Activated CD8-positive, alpha-beta memory T cell treated with anti-CD3 and anti-CD28 coated beads for 4 hours (primary cell): Measurements from ENCODE around the gene CIAO3.

Experiments
- DNase-seq, 2 donors: peaks; one replicate each; pipeline ENCODE4 v3.0.0-alpha.2; 2020; ENCODE audit warnings: low read depth in 2 of 2

The CIAO3 gene

DNA sequence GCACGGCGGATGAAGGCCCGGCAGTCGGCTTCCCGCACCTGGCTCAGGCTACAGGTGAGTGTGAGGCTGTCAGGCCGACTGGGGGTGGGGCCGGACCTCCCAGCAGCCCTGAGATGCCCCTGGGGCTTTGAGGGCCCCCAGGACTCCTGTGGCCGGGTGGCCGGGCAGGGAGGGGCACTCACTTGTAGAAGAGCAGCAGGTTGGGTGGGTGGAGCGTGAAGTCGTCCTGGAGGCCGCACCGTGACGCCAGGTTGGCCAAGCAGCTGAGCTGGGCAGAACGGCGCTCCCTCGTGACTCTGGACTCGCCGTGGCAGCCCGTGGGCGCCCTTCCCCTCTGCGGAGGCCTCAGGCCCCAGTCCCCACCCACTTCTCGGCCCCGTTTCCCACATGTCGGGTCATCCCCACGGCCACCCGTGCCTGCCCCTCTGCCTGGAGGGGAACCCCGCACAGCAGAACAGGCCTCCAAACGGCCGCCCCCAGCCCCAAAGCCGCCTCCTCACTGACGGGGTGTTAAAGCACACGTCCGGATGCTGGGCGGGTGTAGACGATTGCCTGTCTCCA, 34.5 kb upstream of the CIAO3 start:
- no peak for DNase-seq

DNA sequence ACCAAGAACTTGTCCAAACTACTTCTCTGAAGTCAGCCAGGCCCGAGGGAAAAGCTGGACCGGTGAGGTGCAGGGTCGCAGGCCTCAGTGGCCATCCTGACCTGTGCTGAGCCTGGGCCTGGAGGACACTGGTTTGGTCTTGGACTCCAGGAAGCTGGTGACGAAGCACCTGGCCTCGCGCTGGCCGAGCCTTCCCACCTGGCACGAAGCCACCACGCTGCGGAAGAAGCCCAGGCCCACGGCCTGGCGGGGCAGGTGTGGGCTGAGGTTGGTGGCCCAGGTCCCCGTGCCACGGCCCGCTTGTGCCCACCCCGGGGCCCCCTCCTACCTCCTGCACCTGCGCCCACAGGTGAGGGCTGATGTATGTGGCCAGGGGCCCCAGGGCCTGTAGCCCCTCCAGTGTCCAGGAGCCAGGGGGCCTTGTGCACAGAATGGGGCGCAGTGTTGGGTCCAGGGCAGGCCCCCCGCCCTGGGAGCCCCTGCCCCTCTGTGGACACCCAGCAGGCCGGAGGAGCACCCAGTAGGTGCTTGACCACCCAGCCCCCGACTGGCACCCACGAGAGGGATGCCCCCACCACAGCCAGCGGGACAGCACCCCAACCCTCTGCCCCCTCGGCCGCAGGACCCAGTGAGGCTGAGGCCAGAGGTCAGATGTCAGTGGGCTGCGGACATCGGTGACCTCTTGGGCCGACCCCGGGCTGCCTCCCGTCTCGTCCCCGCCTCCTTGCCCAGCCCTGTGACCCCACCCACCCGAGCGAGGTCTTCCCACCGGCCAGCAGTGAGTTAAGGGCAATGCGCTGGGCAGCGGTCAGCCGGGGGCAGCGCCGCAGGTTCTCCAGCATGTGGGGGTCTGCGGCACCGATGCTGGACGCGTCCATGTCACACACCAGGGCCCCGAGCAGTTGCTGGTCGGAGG, 33.5 kb upstream of the CIAO3 start:
- no peak for DNase-seq

DNA sequence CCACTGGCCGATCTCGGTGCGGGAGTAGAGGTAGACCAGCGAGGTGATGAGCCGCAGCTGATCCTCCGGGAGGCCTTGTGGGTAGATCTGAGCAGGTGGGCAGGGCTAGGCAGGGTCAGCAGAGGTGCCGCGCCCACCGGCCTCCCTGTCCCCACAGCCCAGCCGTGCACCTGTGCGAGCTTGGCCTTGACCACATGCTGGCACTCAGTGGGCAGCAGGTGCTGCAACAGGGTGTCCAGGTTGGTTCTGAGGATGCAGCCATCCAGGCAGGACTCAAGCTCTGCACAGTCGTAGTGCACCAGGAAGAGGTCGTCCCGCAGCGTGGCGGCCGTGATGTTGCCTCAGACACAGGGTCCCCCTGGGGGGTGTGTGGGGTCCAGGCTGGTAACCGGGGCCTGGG, 32.2 kb upstream of the CIAO3 start:
- DNase-seq: no peak

DNA sequence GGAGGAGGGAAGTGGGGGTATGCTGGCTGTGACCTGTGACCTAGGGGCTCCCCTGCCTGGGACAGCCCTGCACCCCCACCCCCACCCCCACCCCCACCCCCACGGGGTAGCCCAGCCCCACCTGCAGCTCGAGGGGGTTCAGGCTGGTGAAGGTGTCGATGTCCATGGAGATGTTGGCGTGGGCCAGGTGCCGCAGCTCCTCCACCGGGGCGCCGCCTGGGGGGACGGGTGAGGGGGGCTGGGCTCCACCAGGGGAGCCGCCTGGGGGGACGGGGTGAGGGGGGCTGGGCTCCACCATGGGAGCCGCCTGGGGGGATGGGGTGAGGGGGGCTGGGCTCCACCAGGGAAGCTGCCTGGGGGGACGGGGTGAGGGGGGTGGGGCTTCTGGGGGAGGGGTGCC, 29.6 kb upstream of the CIAO3 start:
- DNase-seq: no peak

DNA sequence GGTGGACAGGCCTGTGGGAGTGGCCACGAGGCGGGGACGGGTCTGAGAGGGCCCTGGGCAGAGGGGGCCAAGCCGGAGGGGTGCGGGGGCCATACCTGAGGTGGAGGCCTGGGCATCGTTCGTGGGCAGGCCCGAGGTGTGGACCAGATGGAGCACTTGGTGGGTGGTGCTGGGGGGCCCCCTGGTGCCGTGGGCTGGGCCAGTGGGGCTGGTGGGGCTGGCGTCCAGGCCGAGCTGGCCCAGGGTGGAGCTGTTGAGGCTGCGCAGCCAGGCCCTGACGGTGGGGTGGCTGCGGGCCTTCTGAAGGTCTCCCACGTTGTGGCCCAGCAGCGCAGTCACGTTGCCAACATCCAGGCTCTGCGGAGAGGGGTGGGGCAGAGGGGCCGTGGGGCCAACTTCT, 29.1 kb upstream of the CIAO3 start:
- no peak for DNase-seq

DNA sequence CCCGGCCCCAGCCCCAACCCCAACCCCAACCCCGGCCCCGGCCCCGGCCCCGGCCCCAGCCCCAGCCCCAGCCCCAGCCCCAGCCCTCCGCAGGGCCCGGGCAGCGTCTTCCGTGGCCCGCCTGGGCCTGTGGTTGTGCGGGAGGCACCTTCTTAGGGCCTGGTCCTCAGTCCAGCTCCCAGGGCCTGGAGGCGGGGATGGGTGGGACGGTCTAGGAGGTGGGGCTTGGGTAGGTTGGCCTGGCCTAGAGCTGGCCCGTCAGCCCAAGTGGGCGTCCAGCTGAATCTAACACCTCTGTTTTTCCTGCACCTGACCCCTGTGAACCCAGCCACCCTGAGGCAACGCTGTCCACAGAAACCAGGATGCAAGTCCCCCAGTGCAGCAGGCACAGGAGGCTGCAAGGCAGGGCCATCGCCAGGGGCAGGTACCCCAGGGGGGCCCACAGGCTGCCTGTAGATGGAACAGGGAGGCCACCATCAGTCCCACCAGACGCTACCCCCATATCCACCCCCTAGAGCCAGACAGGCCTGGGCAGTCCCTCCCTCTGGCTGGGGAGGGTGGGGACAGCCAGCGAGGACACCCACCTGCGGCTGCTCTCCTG, 28.5 kb upstream of the CIAO3 start:
- no peak for DNase-seq

DNA sequence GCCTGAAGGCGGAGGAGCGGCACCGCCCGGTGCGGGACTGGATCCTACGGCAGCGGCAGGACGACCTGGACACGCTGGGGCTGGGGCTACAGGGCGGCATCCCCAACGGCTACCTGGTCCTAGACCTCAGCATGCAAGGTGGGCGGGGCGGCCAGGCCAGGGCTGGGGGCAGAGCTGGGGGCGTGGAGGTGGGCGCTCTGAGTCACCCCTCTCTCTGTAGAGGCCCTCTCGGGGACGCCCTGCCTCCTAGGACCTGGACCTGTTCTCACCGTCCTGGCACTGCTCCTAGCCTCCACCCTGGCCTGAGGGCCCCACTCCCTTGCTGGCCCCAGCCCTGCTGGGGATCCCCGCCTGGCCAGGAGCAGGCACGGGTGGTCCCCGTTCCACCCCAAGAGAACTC, 27.6 kb upstream of the CIAO3 start:
- DNase-seq: no peak

DNA sequence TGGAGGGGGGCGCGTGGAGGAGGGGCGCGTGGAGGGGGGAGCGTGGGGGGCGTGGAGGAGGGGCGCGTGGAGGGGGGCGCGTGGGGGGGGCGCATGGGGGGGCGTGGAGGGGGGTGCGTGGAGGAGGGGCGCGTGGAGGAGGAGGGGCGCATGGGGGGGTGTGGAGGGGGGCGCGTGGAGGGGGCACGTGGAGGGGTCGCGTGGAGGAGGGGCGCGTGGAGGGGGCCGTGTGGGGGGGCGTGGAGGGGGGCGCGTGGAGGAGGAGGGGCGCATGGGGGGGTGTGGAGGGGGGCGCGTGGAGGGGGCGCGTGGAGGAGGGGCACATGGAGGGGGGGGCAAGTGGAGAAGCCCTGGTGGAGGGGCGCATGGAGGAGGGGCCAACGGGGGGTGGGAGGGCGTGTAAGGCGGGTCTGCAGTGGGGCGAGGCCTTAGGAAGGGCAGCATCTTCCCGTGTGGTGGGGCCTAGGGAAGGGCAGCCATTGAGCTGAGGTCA, 27.0 kb upstream of the CIAO3 start:
- no peak for DNase-seq

DNA sequence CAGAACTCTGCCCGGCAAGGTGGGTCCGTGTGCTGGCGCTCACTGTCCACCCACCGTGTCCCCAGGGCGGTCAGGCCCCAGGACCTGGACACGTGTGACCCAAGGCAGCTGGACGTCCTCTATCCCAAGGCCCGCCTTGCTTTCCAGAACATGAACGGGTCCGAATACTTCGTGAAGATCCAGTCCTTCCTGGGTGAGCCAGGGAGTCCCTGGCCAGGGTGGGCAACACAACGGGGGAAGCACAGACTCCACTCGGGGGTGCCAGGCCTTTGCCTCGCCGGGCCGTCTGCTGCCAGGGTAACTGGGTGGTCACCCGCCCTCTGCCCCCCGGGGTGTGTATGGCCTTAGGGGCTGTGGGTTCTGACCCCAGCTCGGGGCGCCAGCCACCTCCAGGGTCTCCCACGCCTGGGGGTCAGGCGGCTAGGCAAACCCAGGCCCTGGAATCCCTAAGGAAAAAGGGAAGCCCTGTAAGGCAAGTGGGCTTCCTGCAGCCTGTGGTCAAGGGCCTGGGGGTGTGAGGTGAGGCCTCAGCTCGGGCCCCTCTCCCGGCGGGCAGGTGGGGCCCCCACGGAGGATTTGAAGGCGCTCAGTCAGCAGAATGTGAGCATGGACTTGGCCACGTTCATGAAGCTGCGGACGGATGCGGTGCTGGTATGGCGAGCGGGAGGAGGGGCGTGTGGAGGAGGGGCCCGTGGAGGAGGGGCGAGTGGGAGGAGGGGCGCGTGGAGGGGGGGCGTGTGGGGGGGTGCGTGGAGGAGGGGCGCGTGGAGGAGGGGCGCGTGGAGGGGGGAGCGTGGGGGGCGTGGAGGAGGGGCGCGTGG, 26.2 kb upstream of the CIAO3 start:
- DNase-seq: no peak

DNA sequence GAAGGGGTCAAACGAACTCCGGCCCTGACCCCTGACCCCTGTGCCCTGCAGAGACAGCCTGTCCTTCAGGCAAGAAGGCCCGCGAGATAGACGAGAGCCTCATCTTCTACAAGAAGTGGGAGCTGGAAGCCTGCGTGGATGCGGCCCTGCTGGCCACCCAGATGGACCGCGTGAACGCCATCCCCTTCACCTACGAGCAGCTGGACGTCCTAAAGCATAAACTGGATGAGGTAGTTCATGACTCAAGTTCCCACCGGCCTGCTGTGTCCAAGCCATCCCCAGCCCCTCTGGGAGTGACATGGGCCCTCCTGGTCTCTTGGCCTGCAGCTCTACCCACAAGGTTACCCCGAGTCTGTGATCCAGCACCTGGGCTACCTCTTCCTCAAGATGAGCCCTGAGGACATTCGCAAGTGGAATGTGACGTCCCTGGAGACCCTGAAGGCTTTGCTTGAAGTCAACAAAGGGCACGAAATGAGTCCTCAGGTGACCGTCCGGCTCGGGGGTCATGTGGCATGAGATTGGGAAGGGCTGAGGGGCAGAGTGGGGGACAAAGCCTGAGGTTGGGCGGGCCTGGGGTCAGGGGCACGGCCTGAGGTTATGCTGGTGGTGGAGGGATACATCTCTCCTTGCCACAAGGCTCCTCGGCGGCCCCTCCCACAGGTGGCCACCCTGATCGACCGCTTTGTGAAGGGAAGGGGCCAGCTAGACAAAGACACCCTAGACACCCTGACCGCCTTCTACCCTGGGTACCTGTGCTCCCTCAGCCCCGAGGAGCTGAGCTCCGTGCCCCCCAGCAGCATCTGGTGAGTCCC, 25.4 kb upstream of the CIAO3 start:
- no peak for DNase-seq

DNA sequence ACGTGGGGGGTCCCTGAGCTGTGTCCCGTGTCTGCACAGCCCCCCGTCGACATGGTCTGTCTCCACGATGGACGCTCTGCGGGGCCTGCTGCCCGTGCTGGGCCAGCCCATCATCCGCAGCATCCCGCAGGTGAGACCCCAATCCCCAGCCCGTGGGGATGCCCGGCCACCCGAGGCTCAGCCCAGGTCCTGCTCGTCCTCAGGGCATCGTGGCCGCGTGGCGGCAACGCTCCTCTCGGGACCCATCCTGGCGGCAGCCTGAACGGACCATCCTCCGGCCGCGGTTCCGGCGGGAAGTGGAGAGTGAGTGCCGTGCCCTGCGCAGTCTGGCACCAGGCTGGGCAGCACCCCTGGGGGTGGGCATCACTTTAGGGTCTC, 24.7 kb upstream of the CIAO3 start:
- no peak for DNase-seq

DNA sequence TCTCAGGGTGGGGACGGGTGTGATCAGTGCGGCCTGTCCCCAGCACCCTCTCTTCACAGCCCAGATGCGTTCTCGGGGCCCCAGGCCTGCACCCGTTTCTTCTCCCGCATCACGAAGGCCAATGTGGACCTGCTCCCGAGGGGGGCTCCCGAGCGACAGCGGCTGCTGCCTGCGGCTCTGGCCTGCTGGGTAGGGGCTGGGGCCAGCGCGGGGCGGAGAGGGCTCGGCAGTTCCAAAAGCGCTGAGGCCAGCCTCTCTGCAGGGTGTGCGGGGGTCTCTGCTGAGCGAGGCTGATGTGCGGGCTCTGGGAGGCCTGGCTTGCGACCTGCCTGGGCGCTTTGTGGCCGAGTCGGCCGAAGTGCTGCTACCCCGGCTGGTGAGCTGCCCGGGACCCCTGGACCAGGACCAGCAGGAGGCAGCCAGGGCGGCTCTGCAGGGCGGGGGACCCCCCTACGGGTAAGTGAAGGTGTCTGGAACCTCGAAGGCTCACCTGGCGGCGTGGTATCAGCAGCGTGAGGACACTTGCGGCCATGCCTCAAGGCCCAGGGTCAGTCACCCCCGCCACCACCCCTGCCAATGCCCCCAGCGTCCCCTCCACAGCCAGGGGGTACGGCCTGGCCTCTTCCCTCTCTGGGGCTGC, 24.2 kb upstream of the CIAO3 start:
- DNase-seq: no peak

DNA sequence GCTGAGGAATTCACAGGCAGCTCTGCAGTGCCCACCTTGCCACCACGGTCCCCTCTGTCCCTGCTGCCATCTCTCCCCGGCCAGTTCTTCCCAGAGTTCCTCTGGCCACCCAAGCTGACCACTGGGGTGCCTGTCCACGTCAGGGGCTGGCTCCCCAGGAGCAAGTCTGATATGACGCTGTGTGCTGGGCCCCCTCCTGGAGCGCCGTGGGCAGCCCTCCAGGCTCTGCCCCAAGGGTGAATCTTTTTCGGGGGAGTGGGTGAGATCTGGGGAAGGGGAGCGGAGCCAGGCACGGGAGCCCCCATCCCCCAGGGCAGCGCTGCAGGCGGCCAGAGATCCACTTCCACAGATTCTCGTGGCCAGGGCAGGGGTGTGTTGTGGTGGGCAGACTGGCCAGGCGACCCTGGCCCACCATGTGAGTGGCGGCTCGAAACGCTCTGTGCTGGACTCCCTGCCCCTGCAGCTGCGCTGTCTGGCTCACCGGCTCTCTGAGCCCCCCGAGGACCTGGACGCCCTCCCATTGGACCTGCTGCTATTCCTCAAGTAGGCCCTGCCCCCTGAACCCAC, 23.5 kb upstream of the CIAO3 start:
- DNase-seq: no peak

DNA sequence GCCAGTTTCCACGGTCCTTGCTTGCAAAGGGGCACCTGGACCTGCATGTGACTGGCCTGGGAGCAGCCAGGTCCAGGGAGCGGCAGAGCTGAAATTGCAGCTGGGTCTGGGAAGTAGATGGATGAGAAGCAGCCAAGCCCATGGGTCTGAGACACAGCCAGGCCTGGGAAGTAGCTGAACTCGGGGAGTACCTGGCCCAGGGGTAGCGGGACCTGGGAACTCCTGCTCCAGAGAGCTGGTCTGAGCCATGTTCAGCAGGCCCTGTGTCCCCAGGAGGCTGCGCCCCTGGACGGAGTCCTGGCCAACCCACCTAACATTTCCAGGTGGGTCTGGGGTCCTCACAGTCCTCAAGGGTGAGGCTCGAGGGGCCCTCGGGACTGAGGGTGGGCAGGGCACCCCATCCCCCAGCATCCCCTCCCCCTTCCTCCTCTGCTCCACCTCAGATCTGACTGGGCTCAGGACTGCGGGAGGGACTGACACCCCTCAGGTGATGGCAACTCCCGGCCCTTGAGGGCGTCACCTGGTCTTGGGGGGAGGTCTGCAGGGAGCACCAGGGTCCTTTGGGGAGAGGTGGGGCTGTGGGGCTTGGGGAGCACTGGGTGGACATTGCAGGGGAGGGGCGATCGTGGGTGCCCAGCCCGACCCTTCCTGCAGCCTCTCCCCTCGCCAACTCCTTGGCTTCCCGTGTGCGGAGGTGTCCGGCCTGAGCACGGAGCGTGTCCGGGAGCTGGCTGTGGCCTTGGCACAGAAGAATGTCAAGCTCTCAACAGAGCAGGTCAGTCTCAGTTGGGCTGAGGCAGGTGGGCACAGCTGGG, 22.8 kb upstream of the CIAO3 start:
- no peak for DNase-seq

DNA sequence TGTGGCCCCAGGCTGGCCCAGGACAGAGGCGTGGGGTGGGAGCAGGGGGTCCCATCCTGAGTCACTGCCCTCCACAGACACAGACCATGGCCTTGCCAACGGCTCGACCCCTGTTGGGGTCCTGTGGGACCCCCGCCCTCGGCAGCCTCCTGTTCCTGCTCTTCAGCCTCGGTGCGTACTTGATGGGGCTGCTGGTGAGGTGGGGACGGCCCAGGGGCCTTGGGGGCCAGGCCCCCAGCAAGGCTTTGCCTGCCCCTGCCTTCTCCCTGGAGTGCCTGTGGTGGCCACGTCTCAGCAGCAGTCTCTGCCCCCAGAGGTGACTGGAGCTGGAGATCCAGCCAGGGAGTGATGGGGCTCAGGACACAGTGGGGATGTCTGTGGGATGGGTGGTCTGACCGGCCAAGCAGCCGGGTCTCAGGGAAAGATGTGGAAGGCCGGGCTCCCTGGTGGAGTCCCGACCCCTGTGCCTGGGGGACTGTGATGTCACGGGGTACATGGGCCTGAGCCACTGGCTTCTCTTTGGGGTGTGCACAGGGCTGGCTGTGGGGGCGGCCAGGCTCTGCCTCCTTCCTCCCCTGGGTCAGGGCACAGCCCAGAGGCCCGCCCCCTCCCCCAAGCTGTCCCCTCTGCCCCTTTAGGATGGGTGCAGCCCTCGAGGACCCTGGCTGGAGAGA, 21.9 kb upstream of the CIAO3 start:
- DNase-seq: no peak

DNA sequence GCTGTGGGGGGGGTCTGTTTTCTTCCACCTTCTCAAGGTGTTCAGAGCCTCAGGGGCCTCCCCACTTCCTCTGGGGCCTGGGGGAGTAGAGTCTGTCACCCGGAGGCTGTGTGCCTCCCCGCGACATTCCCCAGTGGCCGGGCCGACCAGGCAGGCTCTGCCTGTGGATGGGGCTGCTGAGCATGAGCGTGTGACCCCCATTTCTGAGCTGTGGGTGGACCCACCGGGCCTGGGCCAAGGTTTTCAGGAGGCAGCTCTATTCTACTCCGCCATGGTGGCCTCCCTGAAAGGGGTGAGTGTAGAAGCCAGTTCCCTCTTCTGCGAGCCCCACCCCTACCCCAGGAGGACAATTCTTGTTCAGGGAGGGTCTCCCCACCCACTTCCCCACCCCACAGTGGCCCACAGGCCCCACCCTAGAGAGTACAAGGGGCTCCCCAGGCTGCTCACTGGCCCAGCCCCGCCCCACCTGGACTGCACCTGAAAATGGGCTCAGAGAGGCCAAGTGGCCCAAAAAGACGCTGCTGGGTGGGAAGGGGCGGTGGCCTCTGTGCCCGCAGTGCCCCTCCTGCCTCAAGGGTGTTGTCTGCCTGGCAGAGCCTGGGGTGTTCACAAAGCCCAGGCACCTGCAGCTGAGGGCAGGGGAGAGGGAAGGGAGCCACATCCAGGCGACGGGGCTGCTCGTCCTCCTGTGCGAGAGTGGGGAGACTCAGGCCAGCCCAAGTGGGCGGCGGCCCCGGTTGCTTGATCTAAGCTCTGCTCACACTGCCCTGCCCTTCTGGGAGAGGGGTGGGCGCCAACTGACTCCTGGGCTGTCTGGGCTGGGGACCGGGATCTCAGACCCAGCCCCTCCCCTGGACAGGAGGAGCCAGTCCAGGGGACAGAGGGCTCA, 21.1 kb upstream of the CIAO3 start:
- no peak for DNase-seq

DNA sequence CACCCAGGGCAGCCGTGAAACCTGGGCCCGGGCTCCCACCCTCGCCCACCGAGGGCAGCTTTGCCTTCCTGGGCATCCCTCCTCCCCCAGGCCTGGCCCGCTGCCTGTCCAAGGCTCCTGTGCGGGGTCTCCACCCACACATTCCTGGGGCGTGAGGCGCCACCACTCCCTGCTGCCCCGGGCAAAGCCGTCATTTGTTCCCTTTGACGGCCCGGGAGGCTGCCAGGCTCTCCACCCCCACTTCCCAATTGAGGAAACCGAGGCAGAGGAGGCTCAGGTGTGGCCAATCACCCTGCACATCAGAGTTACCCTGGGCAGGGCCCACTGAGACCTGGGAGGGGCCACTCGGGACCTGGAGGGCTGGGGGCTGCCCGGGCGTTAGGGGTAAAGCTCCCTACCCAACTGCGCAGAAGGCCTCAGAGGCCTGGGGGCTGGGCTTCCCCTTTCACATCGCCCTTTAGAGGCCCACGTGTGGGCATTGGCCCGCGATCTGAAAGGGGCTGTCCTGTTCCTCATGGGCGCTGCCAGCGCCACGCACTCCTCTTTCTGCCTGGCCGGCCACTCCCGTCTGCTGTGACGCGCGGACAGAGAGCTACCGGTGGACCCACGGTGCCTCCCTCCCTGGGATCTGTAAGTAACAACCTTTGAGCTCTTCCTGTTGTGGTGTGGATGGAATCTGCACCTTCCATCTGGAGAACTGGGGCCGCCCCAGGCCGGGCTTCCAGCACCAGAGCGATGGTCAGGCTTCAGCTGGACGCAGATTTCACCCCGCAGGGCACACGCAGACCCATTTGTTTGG, 19.9 kb upstream of the CIAO3 start, which contains the start of gene MSLN:
Gene MSLN (plus strand): TSS at position 190 of the 799 bp plus-strand sequence. CDS start 1,947 bp downstream, outside the sequence.
- DNase-seq: no peak
